Hypothalamus (tissue), 51 donors: Measurements from ENCODE around the gene TPRG1.
A peak's percentile ranks its signal among the peaks of the same experiment; 100 is the strongest.

Experiments
- DNase-seq, 51 donors: peaks; one replicate each; lab custom pipeline; 2025; lab: John Stamatoyannopoulos, UW

TPRG1 gene

GRCh38 chr3:189340680-189341460 is 169.1 kb downstream of the TPRG1 start:
- no peak for DNase-seq

GRCh38 chr3:189342811-189343210 is 171.0 kb downstream of the TPRG1 start:
- DNase-seq = no peak

GRCh38 chr3:189344996-189345395 is 173.2 kb downstream of the TPRG1 start:
- no peak for DNase-seq

GRCh38 chr3:189349772-189350171 is 178.0 kb downstream of the TPRG1 start:
- DNase-seq = no peak

GRCh38 chr3:189353318-189353965 is 181.7 kb downstream of the TPRG1 start:
- no peak for DNase-seq

GRCh38 chr3:189353988-189354889 is 182.5 kb downstream of the TPRG1 start:
- DNase-seq = no peak

- DNase-seq = no peak
Observed at GRCh38 chr3:189355115-189355480, 183.3 kb downstream of the TPRG1 start.

GRCh38 chr3:189355481-189356201 is 183.9 kb downstream of the TPRG1 start:
- DNase-seq = no peak

- DNase-seq = no peak
Observed at GRCh38 chr3:189360291-189360690, 188.5 kb downstream of the TPRG1 start.

GRCh38 chr3:189361103-189361835 is 189.5 kb downstream of the TPRG1 start:
- DNase-seq = no peak

GRCh38 chr3:189363590-189364255 is 192.0 kb downstream of the TPRG1 start:
- DNase-seq = peak in 8 of 51 donors; percentile 1 to 22 (median 11)

- DNase-seq = no peak
Observed at GRCh38 chr3:189365609-189366564, 194.1 kb downstream of the TPRG1 start.

- no peak for DNase-seq
Observed at GRCh38 chr3:189368384-189368783, 196.6 kb downstream of the TPRG1 start.

GRCh38 chr3:189369636-189370035 is 197.9 kb downstream of the TPRG1 start:
- no peak for DNase-seq

GRCh38 chr3:189372243-189372642 is 200.5 kb downstream of the TPRG1 start:
- DNase-seq = no peak
